Activated CD4-positive, alpha-beta T cell treated with anti-CD3 and anti-CD28 coated beads, Interleukin-2, amount 50 U/mL, for 1 hour (primary cell): ENCODE measurements around the gene ZPR1.
"Not testable (repeated sequence)": the region's sequence is repeated elsewhere in the genome, so short reads cannot be mapped to it uniquely, and the experiment has no call there.

ENCODE experiments used
- DNase-seq: peaks from one replicate; pipeline ENCODE4 v3.0.0-alpha.2; 2020

ZPR1 gene, protein sequence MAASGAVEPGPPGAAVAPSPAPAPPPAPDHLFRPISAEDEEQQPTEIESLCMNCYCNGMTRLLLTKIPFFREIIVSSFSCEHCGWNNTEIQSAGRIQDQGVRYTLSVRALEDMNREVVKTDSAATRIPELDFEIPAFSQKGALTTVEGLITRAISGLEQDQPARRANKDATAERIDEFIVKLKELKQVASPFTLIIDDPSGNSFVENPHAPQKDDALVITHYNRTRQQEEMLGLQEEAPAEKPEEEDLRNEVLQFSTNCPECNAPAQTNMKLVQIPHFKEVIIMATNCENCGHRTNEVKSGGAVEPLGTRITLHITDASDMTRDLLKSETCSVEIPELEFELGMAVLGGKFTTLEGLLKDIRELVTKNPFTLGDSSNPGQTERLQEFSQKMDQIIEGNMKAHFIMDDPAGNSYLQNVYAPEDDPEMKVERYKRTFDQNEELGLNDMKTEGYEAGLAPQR

GRCh38 chr11:116787786-116788486 lies at the start of gene ZPR1:
Gene ZPR1 (minus strand): TSS chr11:116788023. CDS start chr11:116787990, 33 bp downstream.
- peak; percentile 85 for DNase-seq

DNA sequence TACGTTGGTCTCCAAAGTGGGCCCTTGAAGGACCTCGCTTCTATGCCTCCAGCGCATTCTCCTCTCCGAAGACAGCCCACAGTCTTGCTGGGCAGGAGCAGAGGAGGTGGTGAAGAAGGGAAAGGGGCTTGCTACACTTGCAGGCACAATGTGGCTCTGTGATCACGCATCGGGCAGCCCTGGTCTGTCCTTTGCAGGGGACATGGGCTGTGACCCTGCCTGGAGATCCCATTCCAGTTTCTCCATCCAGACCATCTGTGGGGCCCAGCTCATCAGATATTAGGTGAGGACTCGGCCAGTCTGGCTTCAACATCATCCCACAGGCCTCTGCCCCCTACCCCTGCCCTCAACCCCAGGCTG lies 48.8 kb upstream of the ZPR1 start:
- no peak for DNase-seq

GRCh38 chr11:116835791-116836631 lies 48.2 kb upstream of the ZPR1 start:
- DNase-seq = peak; percentile 77

GRCh38 chr11:116835042-116835772 lies 47.4 kb upstream of the ZPR1 start:
- no peak for DNase-seq

GRCh38 chr11:116834535-116835041 lies 46.8 kb upstream of the ZPR1 start:
- DNase-seq = not testable (repeated sequence)

DNA sequence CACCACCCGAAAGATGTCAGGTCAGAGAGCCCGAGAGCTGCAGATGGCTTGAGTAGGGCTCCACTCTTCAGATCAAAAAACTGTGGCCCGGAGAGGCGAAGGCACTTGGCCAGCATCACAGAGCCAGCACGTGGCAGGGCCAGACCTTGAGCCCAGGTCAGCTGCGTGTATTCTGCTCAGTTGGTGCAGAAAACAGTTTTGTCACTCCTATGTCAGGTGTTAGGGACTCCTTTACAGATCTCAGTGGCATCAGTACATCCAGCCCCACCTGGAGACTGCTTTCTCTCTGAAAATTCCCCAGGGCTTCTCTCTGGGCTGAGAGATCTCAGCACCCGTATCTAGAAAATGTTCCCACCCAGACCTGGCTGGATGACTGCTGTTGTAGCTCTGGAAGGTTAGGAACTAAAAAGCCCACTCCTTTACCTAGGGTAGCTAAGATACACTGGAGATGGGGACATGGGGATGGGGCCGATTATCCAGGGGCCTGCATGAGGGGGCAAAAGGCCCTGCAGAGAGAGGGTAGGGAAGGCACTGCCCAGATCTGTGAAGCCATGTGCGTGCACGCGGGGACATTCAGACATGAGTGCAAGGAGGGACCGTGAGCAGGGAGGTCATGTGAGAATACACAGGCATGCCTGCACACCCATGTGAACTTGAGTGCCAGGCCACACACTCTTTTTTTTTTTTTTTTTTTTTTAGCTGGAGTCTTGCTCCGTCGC lies 46.2 kb upstream of the ZPR1 start:
- no peak for DNase-seq

DNA sequence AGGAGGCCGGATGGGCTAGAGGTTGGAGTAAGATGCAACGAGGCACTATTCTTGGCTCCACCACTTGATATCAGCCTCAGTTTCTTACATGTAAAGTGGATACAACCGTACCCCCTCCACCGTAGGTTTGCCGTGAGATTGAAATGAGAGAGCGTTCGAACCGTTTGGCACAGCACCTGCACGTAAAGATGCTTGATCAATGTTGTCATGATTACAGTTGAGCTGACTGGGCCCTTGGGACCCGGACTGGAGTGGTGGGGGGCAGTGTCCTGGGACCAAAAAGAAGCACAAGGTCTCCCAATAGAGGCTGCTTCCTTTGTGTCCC lies 45.6 kb upstream of the ZPR1 start:
- no peak for DNase-seq

DNA sequence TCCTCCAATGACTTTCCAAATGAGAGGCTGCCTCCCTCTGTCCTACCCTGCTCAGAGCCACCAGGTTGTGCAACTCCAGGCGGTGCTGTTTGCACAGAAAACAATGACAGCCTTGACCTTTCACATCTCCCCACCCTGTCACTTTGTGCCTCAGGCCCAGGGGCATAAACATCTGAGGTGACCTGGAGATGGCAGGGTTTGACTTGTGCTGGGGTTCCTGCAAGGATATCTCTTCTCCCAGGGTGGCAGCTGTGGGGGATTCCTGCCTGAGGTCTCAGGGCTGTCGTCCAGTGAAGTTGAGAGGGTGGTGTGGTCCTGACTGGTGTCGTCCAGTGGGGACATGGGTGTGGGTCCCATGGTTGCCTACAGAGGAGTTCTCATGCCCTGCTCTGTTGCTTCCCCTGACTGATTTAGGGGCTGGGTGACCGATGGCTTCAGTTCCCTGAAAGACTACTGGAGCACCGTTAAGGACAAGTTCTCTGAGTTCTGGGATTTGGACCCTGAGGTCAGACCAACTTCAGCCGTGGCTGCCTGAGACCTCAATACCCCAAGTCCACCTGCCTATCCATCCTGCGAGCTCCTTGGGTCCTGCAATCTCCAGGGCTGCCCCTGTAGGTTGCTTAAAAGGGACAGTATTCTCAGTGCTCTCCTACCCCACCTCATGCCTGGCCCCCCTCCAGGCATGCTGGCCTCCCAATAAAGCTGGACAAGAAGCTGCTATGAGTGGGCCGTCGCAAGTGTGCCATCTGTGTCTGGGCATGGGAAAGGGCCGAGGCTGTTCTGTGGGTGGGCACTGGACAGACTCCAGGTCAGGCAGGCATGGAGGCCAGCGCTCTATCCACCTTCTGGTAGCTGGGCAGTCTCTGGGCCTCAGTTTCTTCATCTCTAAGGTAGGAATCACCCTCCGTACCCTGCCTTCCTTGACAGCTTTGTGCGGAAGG lies 44.8 kb upstream of the ZPR1 start:
- DNase-seq = no peak

GRCh38 chr11:116831790-116832349 lies 44.0 kb upstream of the ZPR1 start:
- DNase-seq = no peak

GRCh38 chr11:116830184-116830912 lies 42.5 kb upstream of the ZPR1 start:
- no peak for DNase-seq

- DNase-seq = no peak
These were observed 41.8 kb upstream of the ZPR1 start, which contains the start of gene APOC3 for GRCh38 chr11:116829525-116830183. Gene APOC3 (plus strand): TSS chr11:116829907. CDS start chr11:116830583, 676 bp downstream.

- DNase-seq = no peak
These were observed 41.1 kb upstream of the ZPR1 start for GRCh38 chr11:116828632-116829524.

- no peak for DNase-seq
These were observed 39.6 kb upstream of the ZPR1 start for GRCh38 chr11:116827461-116827860.

DNA sequence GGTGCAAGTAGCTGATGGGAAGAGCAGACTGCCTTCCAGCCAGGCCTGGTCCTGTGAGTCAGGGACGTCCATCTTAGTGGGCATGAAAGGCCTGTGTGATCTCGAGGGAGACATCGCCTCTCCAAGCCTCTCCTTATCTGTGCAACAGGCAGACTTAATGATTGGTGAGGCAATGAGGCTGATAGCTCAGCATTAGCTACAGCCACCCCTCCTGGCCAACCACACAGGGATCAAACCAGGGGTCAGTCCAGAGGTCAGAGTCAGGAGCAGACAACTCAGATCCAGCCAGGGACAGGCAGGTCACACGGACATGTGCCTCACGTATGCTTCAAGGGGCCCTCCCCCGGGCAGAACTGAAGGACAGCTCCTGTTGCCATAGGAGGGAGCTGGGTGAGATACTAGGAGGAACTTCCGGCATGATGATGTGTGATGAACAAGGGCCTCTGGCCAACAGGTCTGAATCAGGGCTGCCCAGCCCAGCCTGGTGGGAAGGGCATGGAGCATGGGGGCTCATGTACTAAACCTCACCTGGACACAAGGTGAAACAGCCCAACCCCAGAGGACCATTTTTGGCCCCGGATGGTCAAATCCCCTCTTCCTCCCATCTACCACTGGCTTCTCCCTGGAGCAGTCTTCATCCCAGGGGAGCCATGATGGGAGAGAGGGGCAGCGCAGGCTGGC lies 39.1 kb upstream of the ZPR1 start:
- DNase-seq = no peak

DNA sequence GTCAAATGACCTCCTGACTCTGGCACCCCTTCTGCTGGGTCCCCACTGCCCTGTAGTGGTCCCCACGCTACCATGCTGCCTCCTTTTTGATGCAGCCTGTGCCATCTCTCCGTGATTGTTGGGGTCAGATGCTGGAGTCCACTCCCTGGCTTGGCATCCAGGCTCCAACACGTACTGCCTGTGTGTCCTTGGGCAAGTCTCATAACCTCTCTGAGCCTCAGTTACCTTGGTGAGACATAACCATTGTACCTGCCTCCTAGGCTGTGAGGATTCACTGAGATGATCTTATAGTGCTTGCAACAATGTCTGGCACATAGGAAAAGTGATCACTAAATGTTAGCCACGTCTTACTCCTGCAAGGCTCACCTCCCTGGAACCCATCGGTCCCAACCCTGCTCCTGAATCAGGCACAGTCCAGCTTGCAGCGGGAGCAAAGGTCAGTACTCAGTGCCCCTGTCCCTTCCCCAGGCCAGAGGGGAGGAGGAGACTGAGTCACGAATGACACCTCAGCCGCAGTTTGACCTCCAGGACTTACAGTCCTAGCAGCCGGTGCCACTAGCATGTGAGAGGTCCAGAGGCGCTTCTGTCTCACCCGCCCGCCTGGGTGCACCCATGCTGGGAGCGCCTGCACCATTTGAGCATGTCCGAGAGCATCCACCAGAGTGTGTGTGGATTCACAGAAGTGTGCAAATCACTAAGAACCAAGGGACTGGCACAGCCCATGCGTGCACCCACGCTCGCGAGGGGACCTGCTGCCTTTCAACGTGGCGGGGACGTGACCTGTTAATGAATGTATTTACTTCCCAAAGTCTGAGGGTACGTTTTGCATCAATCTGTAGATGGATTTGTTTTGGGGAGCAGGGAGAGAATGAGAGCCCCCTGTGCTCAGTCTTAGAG lies 38.3 kb upstream of the ZPR1 start:
- no peak for DNase-seq

DNA sequence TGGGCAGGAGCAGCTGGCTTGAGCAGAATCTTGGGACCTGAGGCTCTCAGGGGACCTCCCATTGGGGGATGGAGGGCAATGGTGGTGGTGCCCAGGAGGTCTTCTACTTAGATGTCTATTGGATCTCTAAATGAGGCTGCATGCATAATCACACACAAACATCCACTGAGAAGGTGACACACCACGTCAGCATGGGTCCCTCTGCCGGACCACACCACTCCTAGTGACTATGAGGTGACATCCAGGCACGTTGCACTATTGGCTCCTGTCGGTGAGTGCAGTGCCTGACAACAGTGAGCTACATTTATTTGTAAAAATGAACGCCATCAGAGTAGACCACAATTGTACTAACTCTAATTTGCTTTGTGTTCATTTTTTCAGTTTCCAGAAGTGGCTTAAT lies 37.6 kb upstream of the ZPR1 start:
- no peak for DNase-seq
